T-cell (primary cell): ENCODE measurements around the gene ARHGEF38. TPM values are rescaled to one million over a fixed set of nuclear protein-coding genes. Genes with fewer than 3 reads are reported as not detected.

ENCODE experiments used
- ATAC-seq, 4 experiments: fragments of 200-7000 bp in 3 of 4; fragments of 150-1000 bp in 1 of 4; cut with Tn5 transposase; replicated peaks in 1 of 4; 1 replicate in 3 of 4; 2 replicates in 1 of 4; pipeline ENCODE4 v1.10.0; 2021; ENCODE audit warnings: moderate library complexity in 3 of 4, mild to moderate bottlenecking in 2 of 4, moderate number of reproducible peaks in 1 of 4
- CTCF ChIA-PET, 2 donors: fragments of 300-600 bp; sonication (Branson Sonifier 250); formaldehyde crosslinking; loops; one replicate each; lab custom pipeline; 2022; ENCODE audit warnings: antibody characterized with exemption in 2 of 2; lab: Charles Lee
- POLR2A ChIA-PET, 2 donors: fragments of 300-600 bp; sonication (Branson Sonifier 250); formaldehyde crosslinking; loops; one replicate each; lab custom pipeline; 2022; ENCODE audit warnings: antibody characterized with exemption in 2 of 2; lab: Charles Lee
- DNase-seq, 35 experiments: peaks; one replicate each; pipeline versions ENCODE4 v3.0.0 to v3.0.0-alpha.2; 2013 to 2023
- H3K27ac ChIP-seq: one replicate; pipeline ENCODE4 v1.5.1; 2013; ENCODE audit warnings: low read length
- H3K27me3 ChIP-seq, 2 experiments: replicated peaks in 1 of 2; 1 replicate in 1 of 2; 2 replicates in 1 of 2; pipeline versions ENCODE4 v1.6.1 to v1.7.0; 2013; ENCODE audit warnings: low read length in 1 of 2, mixed read lengths in 1 of 2; ENCODE audit not compliant: control insufficient read depth in 2 of 2, insufficient read depth in 2 of 2; ENCODE audit errors: extremely low read depth in 1 of 2
- H3K36me3 ChIP-seq, 2 donors: 1 replicate in 1 of 2; 2 replicates in 1 of 2; pipeline versions ENCODE4 v1.6.1 to v1.7.0; 2013; ENCODE audit warnings: low read length in 1 of 2; ENCODE audit not compliant: control insufficient read depth in 2 of 2, insufficient read depth in 1 of 2; ENCODE audit errors: extremely low read depth in 1 of 2
- H3K4me1 ChIP-seq, 2 experiments: 1 replicate in 1 of 2; 2 replicates in 1 of 2; pipeline versions ENCODE4 v1.6.1 to v1.7.0; 2013; ENCODE audit warnings: low read length in 2 of 2, mixed read lengths in 1 of 2; ENCODE audit not compliant: insufficient read depth in 2 of 2, control insufficient read depth in 1 of 2; ENCODE audit errors: extremely low read depth in 1 of 2
- H3K4me3 ChIP-seq, 2 donors: 1 replicate in 1 of 2; 2 replicates in 1 of 2; pipeline versions ENCODE4 v1.5.1 to v1.7.0; 2013; ENCODE audit warnings: mild to moderate bottlenecking in 2 of 2, low read length in 1 of 2, moderate library complexity in 1 of 2; ENCODE audit not compliant: control insufficient read depth in 1 of 2; ENCODE audit errors: extremely low read depth in 1 of 2
- H3K9me3 ChIP-seq: 2 replicates; pipeline ENCODE4 v1.7.0; 2013
- H3K27ac Mint-ChIP-seq, 2 donors: one replicate each; pipeline ENCODE4 v1.8.0; 2020 to 2021; ENCODE audit warnings: mild to moderate bottlenecking in 2 of 2, mixed read lengths in 2 of 2
- H3K27me3 Mint-ChIP-seq, 2 donors: one replicate each; pipeline ENCODE4 v1.8.0; 2021 to 2022; ENCODE audit warnings: mixed read lengths in 2 of 2
- H3K36me3 Mint-ChIP-seq: one replicate; pipeline ENCODE4 v1.8.0; 2021; ENCODE audit warnings: mixed read lengths
- H3K4me1 Mint-ChIP-seq, 3 donors: one replicate each; pipeline ENCODE4 v1.8.0; 2020 to 2022; ENCODE audit warnings: mixed read lengths in 3 of 3, mild to moderate bottlenecking in 1 of 3
- H3K4me3 Mint-ChIP-seq, 3 donors: one replicate each; pipeline ENCODE4 v1.8.0; 2020 to 2022; ENCODE audit warnings: mild to moderate bottlenecking in 3 of 3, mixed read lengths in 3 of 3, moderate library complexity in 3 of 3
- H3K9me3 Mint-ChIP-seq, 3 donors: one replicate each; pipeline ENCODE4 v1.8.0; 2020 to 2022; ENCODE audit warnings: mixed read lengths in 3 of 3
- WGBS: methylation state at CpG from one replicate; pipeline ENCODE4 v1.1.5; 2013; ENCODE audit warnings: missing lambda C conversion rate; ENCODE audit not compliant: insufficient coverage; 5-methylcytosine and 5-hydroxymethylcytosine counted together
- total RNA-seq, 35 experiments: library from RNA in 6 of 35; stranded (reverse) in 6 of 35; fragments of 120-200 nt in 1 of 35; gene quantifications; one replicate each; pipeline versions ENCODE4 v1.2.1 to v1.2.4 and lab custom pipeline; 2013 to 2026

ARHGEF38 gene
- total RNA-seq, 5 donors from 2014 or later (not counting 1 experiment from before 2014, with no cell fraction given): not detected

DNA sequence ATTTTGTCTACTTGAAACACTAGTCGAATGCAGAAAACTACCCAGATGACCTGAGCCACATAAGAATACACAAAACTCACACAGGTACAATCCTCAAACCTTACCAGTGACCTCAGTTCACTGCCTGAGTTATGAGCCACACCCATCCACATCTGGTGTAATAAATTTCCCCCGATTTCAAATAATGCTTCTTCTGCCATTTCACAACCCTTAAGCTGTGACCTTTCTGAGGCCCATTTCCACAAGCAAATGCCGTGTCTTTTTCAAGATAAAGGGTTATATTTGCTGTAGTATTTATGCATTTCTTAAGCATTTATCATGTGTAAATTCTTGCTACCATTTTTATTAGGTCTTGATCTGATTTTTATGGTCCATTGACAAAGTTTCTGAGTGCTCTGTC lies 1.8 kb upstream of the ARHGEF38 start:
- Histone ChIP-seq H3K4me3 (no peak overlapping the region), H3K36me3 (no peaks in the 10 kb centered on the region), H3K27ac (no peak overlapping the region), H3K4me1 (peaks cover 0 to 6% of the 10 kb centered on the region in 2 experiments), H3K9me3 (no peaks in the 10 kb centered on the region), H3K27me3 (no peaks in the 10 kb centered on the region)
- Mint-ChIP-seq H3K4me1 (peaks cover 0 to 6% (median 3%) of the 10 kb centered on the region in 3 donors), H3K4me3 (no peak overlapping the region), H3K9me3 (no peaks in the 10 kb centered on the region), H3K27me3 (peaks cover 0 to 3% of the 10 kb centered on the region in 2 donors), H3K36me3 (no peaks in the 10 kb centered on the region), H3K27ac (no peak overlapping the region)
- POLR2A ChIA-PET: no interaction called here
- DNase-seq (no peak), ATAC-seq (no peak)
- no CpG with 5 or more reads among the region's 3 CpGs for WGBS
- CTCF ChIA-PET: no interaction called here

- peaks cover 0 to 6% (median 3%) of the 10 kb centered on the region in 3 donors for H3K4me1 Mint-ChIP-seq
- no peak for ATAC-seq
- Histone ChIP-seq H3K4me3 (no peak overlapping the region), H3K36me3 (no peaks in the 10 kb centered on the region), H3K27me3 (no peaks in the 10 kb centered on the region), H3K9me3 (no peaks in the 10 kb centered on the region), H3K27ac (no peak overlapping the region), H3K4me1 (peaks cover 0 to 6% of the 10 kb centered on the region in 2 experiments)
- POLR2A ChIA-PET: no interaction called here
- H3K36me3 Mint-ChIP-seq: no peaks in the 10 kb centered on the region
- no CpG with 5 or more reads among the region's 4 CpGs for WGBS
- no peak overlapping the region for H3K4me3 Mint-ChIP-seq
- no peaks in the 10 kb centered on the region for H3K9me3 Mint-ChIP-seq
- CTCF ChIA-PET: interaction anchor here (0.6 to 0.8 kb wide), 2 partner anchors 11 to 18 kb away, joined by 3 to 4 read pairs; no protein-coding TSS in a partner anchor
- peaks cover 3 to 4% of the 10 kb centered on the region in 2 donors for H3K27me3 Mint-ChIP-seq
- DNase-seq: no peak
- H3K27ac Mint-ChIP-seq: no peak overlapping the region
These were observed 3.0 kb downstream of the ARHGEF38 start for GRCh38 chr4:105555409-105555808.

DNA sequence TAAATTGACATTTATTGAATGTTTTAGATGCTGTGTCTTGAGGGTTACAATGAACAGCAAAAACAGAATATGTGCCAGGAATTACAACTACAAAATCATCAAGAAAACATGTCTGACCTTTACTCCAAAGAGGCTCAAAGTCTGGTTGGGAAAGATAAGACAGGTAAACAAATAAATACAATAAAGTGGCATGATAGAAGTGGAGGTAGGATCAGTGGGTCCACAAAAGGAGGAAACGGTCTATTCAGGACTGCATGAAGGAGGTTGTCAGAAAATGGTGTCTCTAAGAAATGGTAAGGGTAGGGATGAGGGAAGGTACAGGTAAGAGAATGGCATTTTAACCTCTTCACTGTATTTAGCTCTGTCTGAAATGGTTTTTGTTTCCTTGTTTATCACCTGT lies 3.8 kb downstream of the ARHGEF38 start:
- Histone ChIP-seq H3K36me3 (no peaks in the 10 kb centered on the region), H3K27ac (no peak overlapping the region), H3K4me1 (peaks cover 0 to 6% of the 10 kb centered on the region in 2 experiments), H3K9me3 (no peaks in the 10 kb centered on the region), H3K27me3 (no peaks in the 10 kb centered on the region), H3K4me3 (no peak overlapping the region)
- Mint-ChIP-seq H3K27me3 (peaks cover 3 to 4% of the 10 kb centered on the region in 2 donors), H3K27ac (no peak overlapping the region), H3K9me3 (no peaks in the 10 kb centered on the region), H3K4me3 (no peak overlapping the region), H3K36me3 (no peaks in the 10 kb centered on the region), H3K4me1 (peaks cover 0 to 6% (median 3%) of the 10 kb centered on the region in 3 donors)
- WGBS: 67% methylated on average over 1 of the region's 1 CpG
- ATAC-seq: no peak
- no peak for DNase-seq
- CTCF ChIA-PET: no interaction called here
- POLR2A ChIA-PET: no interaction called here

- Mint-ChIP-seq H3K9me3 (no peaks in the 10 kb centered on the region), H3K4me1 (no peaks in the 10 kb centered on the region), H3K27ac (no peak overlapping the region), H3K36me3 (no peaks in the 10 kb centered on the region), H3K27me3 (peaks cover 3 to 8% of the 10 kb centered on the region in 2 donors), H3K4me3 (no peak overlapping the region)
- no CpG with 5 or more reads among the region's 3 CpGs for WGBS
- no peaks in the 10 kb centered on the region for H3K9me3 ChIP-seq
- no peaks in the 10 kb centered on the region for H3K27me3 ChIP-seq
- H3K4me3 ChIP-seq: no peak overlapping the region
- H3K27ac ChIP-seq: no peak overlapping the region
- no peak for DNase-seq
- CTCF ChIA-PET: interaction anchor here in 1 of 2 donors (0.7 kb wide), 1 partner anchor 117 kb away, joined by 3 read pairs; no protein-coding TSS in a partner anchor
- ATAC-seq: no peak
- POLR2A ChIA-PET: no interaction called here
- no peaks in the 10 kb centered on the region for H3K4me1 ChIP-seq
- no peaks in the 10 kb centered on the region for H3K36me3 ChIP-seq
These were observed 5.9 kb downstream of the ARHGEF38 start for GRCh38 chr4:105558277-105558676.

- Histone ChIP-seq H3K4me3 (no peak overlapping the region), H3K27me3 (no peaks in the 10 kb centered on the region), H3K27ac (no peak overlapping the region), H3K9me3 (no peaks in the 10 kb centered on the region), H3K4me1 (no peaks in the 10 kb centered on the region), H3K36me3 (no peaks in the 10 kb centered on the region)
- no peak for DNase-seq
- WGBS: no CpG with 5 or more reads among the region's 1 CpG
- Mint-ChIP-seq H3K4me1 (no peaks in the 10 kb centered on the region), H3K27me3 (peaks cover 0 to 8% of the 10 kb centered on the region in 2 donors), H3K36me3 (no peaks in the 10 kb centered on the region), H3K9me3 (no peaks in the 10 kb centered on the region), H3K4me3 (no peak overlapping the region), H3K27ac (no peak overlapping the region)
- ATAC-seq: no peak
- ChIA-PET CTCF (interaction anchor here in 1 of 2 donors (1.5 kb wide), 1 partner anchor 8 kb away, joined by 4 read pairs; no protein-coding TSS in a partner anchor), POLR2A (no interaction called here)
These were observed 8.0 kb downstream of the ARHGEF38 start for GRCh38 chr4:105560421-105560848.

- H3K4me3 ChIP-seq: no peak overlapping the region
- DNase-seq (no peak), ATAC-seq (no peak)
- H3K4me3 Mint-ChIP-seq: no peak overlapping the region
- no peaks in the 10 kb centered on the region for H3K4me1 Mint-ChIP-seq
- H3K9me3 ChIP-seq: no peaks in the 10 kb centered on the region
- no peaks in the 10 kb centered on the region for H3K27me3 ChIP-seq
- no peak overlapping the region for H3K27ac ChIP-seq
- peaks cover 2 to 8% of the 10 kb centered on the region in 2 donors for H3K27me3 Mint-ChIP-seq
- no peaks in the 10 kb centered on the region for H3K36me3 ChIP-seq
- no peaks in the 10 kb centered on the region for H3K4me1 ChIP-seq
- WGBS: no CpG with 5 or more reads among the region's 1 CpG
- no peaks in the 10 kb centered on the region for H3K36me3 Mint-ChIP-seq
- H3K27ac Mint-ChIP-seq: no peak overlapping the region
- CTCF ChIA-PET: interaction anchor here in 1 of 2 donors (0.6 kb wide), 1 partner anchor 551 kb away, joined by 3 read pairs; no protein-coding TSS in a partner anchor
- POLR2A ChIA-PET: no interaction called here
- H3K9me3 Mint-ChIP-seq: no peaks in the 10 kb centered on the region
These were observed 10.9 kb downstream of the ARHGEF38 start for GRCh38 chr4:105563352-105563751.
